VCaP (cell line): ENCODE data around the gene MISP.

ENCODE experiments used
- H3K27ac ChIP-seq: fragments of 450-650 bp; 2 replicates; pipeline ENCODE4 v1.5.1; 2017
- TF ChIP-seq, protein P1 (sequence below): fragments of 450-650 bp; conservative IDR thresholded peaks from 2 replicates; pipeline ENCODE4 v1.5.1; 2017; ENCODE audit warnings: mild to moderate bottlenecking, moderate library complexity

MISP gene

DNA sequence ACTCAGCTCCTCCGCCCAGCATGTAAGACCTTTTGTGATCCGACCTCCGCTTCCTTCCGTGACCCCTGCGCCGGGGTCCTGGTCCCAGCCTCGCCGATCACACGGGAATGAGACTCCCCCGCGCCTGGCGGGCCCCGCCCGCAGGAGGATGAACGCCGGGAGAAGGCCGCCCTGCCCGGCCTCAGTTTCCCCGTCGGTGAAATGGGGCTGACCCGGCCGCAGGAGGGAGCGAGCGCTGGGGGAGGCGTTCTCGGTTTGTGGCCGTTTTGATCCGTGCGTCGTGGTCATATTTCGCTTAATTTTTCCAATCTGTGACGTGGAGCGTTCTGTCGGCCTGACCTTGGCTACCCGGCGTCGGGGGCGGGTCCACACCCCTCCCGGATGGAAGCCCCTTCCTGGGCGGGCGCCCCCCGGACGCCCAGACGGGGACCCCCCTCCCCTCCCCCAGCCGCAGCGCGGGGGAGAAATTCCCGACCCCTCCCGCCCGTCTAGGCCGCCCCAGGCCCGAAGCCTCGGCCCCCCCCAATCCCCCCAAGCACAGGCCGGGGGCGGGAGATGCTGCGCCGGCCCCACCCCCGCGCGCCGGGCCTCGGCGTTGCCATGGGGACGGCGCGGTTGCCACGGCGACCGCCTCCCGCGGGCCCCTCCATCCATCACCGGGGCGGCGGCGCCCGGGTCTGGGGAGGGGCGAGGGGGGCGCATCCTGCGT is 31.1 kb upstream of the MISP start:
- H3K27ac ChIP-seq = no peak overlapping the region
- TF ChIP-seq, protein P1, sequence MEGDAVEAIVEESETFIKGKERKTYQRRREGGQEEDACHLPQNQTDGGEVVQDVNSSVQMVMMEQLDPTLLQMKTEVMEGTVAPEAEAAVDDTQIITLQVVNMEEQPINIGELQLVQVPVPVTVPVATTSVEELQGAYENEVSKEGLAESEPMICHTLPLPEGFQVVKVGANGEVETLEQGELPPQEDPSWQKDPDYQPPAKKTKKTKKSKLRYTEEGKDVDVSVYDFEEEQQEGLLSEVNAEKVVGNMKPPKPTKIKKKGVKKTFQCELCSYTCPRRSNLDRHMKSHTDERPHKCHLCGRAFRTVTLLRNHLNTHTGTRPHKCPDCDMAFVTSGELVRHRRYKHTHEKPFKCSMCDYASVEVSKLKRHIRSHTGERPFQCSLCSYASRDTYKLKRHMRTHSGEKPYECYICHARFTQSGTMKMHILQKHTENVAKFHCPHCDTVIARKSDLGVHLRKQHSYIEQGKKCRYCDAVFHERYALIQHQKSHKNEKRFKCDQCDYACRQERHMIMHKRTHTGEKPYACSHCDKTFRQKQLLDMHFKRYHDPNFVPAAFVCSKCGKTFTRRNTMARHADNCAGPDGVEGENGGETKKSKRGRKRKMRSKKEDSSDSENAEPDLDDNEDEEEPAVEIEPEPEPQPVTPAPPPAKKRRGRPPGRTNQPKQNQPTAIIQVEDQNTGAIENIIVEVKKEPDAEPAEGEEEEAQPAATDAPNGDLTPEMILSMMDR = no peak

DNA sequence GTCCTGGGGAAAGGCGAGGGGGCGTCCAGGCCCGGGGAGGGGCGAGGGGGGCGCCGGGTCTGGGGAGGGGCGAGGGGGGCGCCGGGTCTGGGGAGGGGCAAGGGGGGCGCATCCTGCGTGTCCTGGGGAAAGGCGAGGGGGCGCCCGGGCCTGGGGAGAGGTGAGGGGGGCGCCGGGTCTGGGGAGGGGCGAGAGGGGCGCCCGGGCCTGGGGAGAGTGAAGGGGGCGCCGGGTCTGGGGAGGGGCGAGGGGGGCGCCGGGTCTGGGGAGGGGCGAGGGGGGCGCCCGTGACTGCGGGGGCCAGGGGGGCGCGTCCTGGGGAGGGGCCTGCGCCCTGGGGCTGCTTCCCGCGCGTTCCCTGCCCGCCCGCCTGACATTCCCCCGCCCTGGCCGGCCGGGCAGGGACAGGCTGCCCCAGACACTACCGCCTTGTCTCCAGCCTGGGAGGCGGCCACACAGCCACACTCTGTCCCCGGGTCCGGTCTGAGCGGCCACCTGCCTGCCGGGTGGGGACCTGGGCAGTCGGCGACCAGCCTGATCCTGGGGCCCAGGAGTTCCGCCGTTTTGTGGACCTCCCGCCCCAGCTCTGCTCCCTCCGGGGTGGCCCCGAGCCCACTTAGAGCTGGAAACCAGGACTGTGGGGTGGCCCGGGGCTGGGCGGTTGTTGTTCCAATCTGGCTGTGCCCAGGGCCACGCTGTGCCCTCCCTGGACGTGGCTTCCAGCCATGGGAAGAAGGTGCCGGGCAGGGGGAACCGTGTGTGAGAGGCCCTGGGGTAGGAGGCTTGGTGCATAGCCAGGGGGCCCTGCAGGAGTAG is 30.4 kb upstream of the MISP start:
- no peak overlapping the region for H3K27ac ChIP-seq
- TF ChIP-seq, protein P1 = no peak

DNA sequence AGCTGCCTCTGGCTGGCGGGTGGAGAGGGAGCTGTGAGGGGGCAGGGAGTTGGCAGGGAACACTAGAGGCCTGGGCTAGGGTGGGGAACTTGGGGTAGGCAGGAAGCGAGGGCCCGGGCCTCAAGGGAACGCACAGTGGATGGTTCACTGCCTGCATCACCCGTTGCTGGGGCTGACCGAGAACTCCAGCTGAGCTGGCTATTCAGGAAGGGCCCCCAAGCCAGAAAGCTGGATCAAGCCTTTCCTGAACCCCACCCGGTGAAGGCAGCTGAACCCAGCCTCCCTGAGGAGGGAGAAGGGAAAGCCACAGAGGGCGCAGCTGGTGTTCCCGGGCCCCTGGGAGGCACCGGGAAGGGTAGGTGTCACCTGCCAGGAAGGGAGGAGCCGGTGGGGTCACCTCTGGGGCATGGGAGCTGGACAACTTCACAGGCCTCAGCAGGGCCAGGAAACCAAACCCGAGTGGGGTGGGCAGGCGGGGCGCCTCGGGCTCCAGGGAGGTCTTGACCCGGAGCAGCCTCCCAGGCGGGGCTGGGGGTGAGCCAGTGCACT is 28.3 kb upstream of the MISP start:
- no peak overlapping the region for H3K27ac ChIP-seq
- TF ChIP-seq, protein P1 = no peak

DNA sequence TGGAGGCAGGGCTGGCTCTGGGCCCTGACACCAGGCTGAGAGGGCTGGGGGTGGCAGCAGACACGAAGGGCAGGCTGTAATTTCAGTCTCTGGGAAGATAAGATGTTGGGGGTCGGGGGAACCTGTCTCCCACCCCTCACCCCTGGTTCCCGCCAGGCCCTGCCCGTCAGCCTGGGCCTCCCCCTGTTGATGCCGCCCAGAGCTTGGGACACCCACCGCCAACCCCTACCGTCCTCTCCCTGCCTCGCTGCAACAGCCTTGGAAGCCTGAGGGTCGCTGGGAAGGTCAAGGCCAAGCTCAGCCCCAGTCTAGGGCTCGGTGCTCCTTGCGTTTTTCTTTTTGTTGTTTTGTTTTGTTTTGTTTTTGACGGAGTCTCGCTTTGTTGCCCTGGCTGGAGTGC is 27.7 kb upstream of the MISP start:
- TF ChIP-seq, protein P1 = no peak
- no peak overlapping the region for H3K27ac ChIP-seq

DNA sequence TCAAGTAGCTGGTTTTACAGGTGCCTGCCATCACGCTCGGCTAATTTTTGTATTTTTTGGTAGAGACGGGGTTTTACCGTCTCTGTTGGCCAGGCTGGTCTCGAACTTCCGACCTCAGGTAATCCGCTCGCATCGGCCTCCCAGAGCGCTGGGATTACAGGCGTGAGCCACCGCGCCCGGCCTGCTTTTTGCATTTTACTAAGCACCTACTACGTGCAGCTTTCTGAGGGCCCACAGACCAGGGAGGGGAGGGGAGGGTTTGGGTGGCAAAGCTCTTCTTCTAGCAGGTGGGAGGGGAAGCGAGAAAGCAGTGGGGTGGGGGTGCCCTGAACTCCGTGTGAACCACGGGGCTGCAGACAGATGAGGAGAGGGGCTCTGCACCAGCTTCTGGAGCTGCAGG is 27.2 kb upstream of the MISP start:
- TF ChIP-seq, protein P1 = no peak
- no peak overlapping the region for H3K27ac ChIP-seq

DNA sequence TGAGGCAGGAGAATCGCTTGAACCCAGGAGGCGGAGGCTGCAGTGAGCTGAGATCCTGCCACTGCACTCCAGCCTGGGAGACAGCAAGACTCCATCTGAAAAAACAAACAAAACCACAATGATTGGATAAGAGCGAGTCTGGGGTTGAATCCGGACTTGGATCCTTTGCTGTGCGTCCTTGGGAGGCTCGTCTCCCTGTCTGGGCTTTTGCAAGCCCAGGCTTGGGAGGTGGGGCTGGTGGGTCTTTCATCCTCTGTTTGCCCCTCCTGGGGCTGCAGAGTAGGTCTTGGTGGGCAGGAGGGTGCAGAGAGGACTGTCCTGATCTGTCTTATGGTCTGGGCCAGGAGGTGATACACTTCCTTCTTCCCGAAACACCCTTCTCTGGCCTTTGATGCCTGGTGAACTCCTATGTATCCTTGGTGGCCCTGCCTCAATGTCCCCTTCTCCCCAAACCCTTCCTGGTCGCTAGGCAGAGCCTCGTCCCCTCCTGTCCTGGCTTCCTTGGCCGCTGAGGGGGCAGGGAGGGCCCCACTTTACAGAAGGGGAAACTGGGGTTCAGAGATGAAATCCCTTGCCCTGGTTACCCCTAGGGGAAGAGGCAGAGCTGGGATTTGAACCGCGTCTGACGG is 25.3 kb upstream of the MISP start:
- no peak overlapping the region for H3K27ac ChIP-seq
- TF ChIP-seq, protein P1 = no peak
